Measurements from ENCODE around the gene ATP5F1E.
A peak's percentile ranks its signal among the peaks of the same experiment; 100 is the strongest.
"Not testable (repeated sequence)": the region's sequence is repeated elsewhere in the genome, so short reads cannot be mapped to it uniquely, and the experiment has no call there.

Gene ATP5F1E

DNA sequence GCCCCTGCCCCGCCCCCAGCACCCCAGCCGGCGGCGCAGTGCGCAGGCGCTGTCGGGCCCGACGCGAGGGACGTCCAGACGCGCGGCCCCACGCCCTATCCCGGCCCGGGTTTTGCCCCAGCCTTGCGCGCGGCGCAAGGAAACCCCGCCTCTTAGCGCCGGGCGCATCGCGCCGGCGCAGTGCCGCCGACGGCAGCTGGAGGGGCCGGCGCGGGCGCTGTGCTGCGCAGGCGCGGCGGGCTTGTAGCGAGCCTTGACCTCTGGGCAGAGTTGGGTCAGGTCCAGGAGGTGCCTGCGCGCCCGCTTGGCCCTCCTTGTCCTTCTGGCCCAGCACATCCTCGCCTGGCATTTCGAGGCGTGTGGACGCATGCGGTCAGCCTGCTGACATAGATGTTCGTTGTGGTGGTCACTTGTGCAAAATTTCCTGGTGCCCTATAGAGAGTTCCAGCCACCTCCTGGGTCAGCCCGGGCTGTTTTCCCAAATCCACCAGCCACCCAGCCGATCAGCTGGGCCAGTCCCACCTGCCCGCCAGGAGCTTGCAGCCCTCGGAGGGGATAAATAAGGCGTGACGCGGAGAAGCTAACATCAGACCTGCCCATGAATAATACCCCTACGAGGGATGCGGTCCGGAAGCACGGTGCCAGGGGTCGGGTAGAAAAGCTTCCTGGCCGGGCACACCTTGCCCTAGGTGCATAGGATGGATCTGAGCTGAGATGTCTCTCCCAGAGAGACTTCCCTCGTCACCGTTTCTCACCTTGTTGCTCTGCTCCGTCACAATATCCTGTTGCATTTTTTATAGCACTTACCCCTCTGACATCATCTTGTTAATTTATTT, 10.9 kb upstream of the ATP5F1E start:
- DNase-seq, result peak; percentile 70 to 93

DNA sequence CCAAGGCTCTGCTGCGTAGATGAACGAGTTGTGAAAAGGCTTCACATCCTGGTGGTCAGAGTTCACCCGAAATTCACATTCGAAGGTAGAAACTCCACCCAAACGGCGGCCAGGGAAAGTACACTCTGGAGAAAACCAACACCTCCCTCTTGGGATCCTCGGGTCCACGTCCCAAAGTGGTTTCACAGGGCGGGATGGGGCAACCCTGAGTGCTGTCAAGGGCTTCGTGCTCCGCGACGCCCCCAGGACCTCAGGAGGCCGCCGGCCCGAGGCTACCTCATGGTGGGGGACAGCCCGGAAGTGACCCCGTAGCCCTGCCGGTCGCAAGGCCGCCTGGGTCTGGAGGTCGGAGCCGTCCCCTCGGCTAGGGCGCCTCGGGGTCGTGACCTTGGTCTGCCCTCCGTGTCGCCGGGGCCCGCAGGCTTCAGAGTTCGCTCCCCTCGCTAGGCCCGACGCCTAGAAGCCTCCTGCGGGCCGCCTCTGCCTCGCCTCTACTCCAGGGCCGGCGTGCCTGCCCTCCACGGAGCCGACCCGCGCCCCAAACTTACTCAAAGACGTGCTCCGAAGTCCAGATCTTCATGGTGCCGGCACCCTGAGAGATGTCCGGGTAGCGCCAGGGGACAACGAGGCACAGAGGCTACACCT, 10.1 kb upstream of the ATP5F1E start, which contains the start of gene PRELID3B:
PRELID3B (minus strand) TSS at position 636 of the 645 bp plus-strand sequence; CDS start at position 580, 56 bp downstream.
- DNase-seq, result no peak

DNA sequence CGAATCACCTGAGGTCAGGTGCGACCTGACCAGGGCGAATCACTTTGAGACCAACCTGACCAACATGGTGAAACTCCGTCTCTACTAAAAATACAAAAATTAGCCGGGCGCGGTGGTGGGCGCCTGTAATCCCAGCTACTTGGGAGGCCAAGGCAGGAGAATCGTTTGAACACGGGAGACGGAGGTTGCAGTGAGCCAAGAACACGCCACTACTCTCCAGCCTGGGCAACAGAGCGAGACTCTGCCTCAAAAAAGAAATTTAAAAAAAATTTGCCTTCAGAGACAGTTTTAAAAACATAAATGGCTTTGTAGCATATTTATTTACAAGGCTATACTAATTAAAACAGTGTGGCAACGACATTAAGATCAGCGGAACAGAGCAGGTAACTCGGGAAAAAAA, 9.4 kb upstream of the ATP5F1E start:
- not testable (repeated sequence) for DNase-seq

DNA sequence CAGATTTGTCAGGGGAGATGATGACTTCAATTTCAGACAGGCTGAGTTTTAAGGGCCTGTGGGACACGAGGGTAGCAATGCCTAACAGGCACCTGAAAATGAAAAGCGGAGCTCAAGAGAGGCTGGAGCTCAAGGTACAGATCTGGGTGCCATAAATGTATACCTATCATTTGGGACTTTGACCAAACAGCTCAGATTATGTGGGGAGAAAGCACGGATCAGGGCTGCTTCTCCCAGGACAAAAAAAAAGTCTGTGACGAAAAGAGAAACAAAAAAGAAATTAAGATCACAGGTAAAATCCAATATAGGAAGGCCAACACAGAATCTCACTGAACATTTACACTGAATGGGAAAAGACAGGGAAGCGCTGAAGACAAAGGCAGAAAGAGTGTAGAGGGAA, 8.5 kb upstream of the ATP5F1E start:
- DNase-seq, result no peak

DNA sequence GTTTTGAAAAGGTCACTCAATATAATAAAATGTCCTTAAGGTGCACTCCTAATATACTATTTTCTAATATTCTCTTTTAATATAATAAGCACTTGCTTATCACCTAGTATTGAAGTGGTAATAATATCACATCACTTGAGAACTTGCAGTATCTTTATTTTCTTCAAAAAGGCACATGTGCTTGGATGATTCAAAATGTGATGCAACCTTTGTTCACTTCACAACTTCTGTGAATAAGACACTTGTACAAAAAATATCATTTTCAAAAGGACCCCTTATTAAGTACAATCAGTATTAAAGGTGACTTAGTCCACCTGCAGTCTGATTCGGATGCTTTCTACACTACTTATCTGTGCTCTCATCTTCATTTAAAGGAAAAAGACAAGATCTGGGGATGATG, 7.1 kb upstream of the ATP5F1E start:
- no peak for DNase-seq

DNA sequence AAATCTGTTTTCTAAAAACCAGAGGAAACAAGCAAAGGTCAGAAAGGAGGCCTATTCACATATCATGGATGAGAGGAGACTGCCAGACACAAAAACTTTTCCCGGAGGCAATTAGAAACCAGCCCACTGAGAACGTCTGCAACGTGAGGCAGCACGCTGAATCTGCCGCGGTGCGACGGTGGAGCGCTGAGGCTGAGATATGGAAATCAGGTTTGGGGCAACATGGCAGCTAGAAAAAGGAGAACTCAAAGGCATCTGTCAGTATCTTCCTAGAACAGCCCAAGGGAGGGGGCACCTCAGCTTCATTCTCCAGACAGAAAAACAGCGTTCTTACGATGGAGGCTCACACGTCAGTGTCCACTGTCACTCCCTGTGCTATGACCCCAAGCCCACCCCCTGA, 5.3 kb upstream of the ATP5F1E start:
- DNase-seq, result no peak

DNA sequence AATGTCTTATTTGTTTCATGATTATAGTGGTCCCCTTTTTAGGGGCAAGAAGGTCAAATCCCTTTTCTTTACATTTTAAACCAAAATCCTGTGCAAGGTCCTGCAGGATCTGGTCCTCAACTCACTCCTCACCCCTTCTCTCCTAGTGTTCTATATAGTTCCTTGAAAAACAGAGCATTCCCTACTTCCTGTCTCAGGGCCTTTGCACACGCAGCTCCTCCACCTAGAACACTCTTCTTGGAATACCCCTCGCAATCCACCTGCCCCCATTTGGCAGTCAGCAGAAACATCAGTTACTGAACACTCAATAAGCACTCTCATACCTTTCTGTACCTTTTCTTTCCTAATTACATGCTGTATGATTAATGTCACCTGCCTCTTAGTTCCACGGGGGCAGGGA, 3.2 kb upstream of the ATP5F1E start:
- DNase-seq, result no peak

DNA sequence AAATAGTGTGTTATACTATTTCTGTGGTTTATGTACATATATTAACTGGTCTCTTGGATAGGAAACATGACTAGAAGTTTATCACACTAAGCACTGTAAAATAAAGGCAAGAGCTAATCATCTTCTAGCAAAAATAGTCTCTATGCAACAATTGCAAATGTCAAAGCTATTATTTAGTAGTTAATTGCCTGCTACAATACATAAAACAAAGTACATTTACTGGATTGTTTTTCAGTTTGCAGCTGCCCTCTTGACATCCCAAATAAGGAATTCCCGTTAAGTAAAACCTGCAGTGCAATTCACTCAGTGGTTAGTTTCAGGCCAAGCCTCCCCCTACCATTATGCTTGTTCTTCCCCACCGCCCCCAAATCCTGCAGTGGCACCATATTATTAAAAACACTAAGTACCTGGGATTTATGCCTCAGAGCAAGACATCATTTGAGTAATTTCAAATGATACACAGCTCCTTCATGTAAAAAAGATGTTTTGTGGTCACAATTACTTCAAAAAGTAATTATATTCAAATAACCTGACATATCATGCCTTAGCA, 1.6 kb upstream of the ATP5F1E start:
- no peak for DNase-seq

DNA sequence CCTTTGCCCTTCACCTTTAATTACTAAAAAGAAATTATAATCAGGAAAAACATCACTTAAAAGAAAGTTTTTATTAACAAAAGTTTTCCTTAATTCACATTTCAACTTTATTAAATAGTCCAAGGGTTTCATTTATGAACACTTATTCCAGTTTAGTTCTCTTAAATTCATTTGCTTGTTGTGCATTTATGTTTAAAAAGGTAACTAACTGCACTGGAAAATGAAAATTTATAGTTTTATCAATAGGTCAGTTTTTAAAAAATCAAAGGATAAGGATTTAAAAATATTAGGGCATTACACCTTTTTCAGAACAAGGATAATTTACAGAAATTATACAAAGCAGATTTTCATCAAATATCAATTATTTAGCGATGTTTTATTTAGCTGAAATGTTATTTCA, 958 bp upstream of the ATP5F1E start:
- no peak for DNase-seq

DNA sequence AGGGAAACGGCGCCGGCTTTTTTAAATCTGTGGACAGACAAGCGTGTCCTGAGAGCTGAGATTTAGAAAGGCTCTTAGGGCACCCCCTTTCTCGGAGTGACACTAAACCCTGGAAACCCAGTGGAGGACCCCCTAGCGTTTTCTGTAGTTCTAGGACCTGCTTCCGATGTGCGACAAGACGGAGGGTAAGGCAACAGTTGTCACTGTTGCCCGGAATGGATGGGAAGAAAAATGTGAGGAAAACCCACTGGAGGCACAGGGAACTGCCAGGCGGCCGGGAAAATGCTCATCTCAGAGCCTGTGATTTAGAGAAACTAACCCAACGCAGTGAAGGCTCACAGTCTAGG, 551 bp upstream of the ATP5F1E start:
- DNase-seq, result peak in 1 of 2 experiments; percentile 80

DNA sequence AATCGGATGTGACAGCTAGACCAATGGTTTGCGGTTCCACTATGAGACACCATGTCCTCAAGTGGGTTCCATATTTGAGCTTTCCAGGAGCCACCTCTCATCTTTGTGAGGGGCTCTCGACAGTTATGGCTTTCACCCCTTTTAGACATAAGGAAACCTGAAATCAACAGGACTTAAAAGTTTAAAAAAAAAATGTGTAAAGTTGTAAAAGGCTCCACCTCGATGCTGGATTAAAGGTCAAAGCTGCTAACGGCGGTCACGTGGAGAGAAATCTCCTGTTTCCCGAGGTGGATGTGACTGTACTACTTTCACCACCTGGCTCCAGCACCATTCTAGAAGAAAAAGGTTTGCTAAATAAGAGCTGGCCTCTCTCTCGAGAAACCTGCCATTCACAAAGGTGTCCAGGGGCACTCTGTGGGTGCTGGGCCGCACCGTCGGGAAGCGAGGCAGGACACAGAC, 542 bp downstream of the ATP5F1E start:
- DNase-seq, result no peak

DNA sequence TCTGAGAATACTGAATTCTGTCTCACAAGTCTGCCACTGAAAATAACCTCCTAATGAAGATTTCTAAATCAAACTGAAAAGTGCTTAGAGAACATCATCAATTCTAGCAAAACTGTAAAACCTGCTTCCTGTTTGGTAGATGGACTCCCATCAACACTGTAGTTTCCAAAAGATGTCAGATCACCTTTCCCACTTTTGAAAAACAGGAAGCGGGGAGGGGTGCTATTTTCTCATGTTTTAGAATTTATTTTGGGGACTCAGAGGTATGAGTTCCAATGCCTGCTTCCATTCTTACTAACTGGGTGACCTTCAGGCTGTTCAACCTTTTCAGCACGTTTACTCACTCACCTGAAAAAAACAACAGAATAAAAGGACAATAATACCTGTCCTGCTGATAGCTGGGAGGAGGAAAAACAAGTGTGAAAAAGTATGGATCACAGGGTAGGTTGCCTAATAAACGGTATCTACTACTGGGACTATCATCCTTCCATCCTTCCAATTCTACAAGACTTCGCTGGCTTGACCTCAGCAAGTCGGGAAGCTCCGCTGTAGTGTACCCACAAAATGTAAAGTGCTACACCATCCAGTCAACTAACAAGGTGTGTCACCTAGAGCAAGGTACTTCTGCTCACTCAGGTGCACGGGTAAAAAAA, 1.1 kb downstream of the ATP5F1E start:
- no peak for DNase-seq

DNA sequence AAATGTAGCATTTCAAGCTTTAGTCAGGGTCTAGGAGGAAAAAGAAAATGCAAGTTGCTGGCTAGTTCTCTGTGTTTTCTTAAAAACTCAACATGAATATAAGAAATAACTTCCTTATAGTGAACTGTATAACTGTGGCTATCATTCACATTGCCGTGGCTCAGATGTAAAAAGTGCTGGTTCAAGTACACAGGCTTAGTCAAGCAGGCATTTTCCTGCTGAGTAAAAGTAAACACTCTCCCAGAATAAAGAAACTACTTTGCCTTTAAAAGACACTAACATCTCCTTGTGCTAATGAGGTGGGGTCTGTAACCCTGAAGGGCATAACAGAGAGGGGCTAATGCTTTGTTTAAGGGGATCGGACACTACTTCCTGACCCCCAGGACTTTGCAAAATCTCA, 3.3 kb downstream of the ATP5F1E start:
- no peak for DNase-seq

DNA sequence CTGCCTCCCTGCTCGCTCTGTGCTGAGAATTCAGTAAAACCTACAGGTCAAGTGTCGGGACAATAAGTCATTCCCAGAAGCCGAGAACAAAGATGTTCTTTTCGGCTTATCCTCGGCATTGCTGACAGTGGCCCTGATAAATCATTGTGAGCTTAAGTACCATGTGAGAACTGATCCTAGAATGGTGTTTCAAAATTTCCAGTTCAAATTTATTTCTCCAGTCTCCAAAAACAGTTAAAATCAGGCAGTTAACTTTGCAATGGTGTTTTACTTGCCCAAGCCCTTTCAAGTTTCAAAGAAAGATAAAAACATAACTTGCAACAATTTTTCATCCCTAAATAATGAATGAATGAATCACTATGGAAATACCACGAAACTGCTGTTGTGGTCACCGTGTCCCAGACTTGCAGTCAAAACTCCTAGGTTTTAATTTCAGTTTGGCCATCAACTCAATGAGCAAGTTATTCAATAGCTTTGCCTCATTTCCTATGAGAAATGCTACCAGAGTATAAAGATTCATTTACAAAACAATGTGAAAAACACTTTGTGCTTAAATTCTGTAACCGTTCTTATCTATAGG, 4.3 kb downstream of the ATP5F1E start:
- DNase-seq, result no peak

DNA sequence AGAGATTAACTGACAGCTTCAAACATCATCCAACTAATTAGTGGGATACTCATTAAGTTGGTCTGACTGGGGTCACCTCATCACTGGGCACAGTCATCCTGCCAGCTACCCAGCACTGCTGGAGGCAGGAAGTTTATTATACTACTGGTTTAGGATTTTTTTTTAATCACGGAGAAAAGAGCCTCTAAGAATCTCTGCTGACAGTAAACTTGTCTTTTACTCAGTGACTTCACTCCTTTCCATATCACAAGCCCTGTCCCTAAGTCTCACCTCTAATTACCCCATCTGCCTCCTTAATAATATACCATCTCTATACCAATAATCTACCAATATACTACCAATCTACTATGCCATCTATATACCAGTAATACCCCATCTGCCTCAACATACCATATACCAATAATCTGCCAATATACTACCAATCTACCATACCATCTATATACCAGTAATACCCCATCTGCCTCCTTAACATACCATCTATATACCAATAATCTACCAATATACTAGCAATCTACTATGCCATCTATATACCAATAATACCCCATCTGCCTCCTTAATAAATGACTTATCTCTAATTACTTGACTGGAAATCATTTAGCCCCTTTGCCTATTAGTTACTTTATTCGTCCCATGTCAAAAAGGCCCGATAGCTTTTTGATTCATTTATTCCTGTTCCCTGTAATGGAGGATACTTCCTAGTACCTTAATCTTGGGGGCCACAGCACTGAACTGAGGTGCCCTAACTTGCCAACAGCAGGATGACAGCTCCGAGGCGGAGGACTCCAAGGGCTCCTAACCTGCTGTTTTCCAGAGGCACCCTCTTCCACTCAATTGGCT, 5.0 kb downstream of the ATP5F1E start:
- no peak for DNase-seq

DNA sequence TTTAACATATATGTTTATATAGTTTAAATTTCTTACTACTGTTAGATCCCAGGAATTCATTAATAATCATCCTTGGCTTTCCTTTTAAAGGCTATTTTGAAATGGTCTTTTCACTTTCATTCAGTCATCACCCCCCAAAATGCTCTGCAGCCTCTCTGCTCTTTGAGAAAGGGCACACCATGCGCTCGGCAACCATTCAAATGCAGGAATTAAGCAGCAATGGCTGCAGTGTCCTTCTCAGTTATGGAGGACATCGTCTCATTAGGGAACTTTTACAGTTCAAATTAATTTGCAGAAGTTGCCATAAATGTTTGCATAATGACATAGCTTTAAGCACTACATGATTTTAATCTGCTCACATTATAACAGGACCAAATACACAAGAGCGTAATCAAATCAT, 6.6 kb downstream of the ATP5F1E start:
- no peak for DNase-seq

DNA sequence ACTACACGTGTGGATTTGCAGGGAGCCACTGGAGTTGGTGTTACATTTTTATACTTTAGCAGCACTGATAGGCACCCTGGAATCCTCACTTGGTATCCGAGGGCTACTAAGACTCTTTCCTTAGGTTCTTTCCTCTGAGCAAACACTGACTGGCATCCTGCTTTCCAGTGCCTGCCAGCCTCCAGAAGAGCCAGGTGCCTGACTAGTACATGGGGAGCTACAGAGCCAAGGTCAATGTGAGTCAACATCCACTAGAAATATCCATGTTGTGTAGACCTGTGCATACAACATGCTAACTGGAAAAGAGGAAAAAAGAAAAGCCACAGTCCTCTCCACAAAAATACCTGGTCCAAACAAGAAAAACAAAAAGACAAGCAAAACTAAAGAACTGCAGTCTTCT, 7.0 kb downstream of the ATP5F1E start:
- DNase-seq, result no peak

DNA sequence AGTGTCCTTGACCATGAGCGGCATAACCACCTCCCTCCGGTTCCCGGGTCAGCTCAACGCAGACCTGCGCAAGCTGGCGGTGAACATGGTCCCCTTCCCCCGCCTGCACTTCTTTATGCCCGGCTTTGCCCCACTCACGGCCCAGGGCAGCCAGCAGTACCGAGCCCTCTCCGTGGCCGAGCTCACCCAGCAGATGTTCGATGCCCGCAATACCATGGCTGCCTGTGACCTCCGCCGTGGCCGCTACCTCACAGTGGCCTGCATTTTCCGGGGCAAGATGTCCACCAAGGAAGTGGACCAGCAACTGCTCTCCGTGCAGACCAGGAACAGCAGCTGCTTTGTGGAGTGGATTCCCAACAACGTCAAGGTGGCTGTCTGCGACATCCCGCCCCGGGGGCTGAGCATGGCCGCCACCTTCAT, 8.0 kb downstream of the ATP5F1E start:
- no peak for DNase-seq

DNA sequence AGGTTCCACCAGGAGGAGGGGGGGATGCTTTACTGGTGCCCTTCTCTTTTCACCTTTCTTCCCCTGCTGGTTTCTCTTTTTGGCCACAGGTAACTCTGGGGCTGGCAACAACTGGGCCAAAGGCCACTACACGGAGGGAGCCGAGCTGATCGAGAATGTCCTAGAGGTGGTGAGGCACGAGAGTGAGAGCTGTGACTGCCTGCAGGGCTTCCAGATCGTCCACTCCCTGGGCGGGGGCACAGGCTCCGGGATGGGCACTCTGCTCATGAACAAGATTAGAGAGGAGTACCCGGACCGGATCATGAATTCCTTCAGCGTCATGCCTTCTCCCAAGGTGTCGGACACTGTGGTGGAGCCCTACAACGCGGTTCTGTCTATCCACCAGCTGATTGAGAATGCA, 8.5 kb downstream of the ATP5F1E start:
- no peak for DNase-seq

DNA sequence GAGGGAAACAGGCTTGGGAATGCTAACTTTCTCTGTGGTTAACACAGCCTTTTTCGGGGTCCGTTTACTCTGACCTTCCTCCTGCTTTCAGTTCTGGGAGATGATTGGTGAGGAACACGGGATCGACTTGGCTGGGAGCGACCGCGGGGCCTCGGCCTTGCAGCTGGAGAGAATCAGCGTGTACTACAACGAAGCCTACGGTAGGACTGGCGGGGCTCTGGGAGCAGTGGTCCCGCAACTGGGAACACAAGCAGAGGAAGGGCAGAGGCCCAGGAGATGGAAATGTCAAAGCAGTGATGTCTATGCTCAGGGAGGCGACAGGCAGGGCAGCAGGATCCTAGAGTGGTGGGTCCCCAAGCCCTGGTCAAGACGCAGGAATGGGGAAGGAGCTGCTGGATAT, 9.4 kb downstream of the ATP5F1E start:
- DNase-seq, result no peak

DNA sequence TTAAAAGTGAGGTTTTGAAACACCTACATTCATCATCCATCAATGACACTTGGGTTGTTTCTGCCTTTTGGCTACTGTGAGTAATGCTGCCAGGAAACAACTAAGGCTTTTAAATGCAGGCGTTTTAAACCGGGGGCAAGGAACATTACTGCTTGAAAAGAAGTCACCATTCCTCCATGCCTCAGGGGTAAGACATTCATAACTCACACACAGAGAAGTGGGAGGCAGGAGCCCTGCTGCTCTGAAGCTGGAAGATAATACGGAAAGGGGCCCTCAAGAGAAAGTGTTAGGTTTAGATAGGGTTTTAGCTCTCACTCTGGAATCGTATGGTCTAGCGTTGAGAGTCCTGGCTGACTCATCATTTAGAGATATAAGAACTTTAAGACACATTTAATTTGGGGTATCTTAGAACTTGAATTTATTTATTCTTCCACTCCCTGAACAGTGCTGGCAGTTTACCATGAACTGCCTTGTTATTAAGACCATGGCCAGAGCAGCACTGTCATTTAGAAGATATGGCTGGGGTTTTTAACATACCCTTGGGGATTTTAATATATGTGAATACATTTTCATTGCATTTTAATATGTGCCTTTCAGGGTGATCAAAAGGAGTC, 11.1 kb downstream of the ATP5F1E start:
- no peak for DNase-seq

DNA sequence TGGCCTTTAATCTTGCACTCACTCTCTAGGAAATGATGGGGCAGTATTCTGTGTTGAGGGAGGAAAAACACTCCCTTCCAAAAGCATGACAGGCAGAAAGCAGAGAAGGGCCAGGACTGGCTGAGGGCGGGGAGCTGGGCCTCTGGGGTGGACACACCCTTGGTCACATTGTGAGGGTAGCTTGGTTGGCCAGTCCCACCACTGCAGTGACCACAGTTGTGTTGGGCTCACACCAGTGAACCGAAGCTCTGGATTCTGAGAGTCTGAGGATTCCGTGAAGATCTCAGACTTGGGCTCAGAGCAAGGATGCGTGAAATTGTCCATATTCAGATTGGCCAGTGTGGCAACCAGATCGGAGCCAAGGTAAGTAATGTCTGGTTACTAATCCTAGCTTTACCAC, 12.9 kb downstream of the ATP5F1E start, which contains the start of gene TUBB1:
TUBB1 (plus strand) TSS at position 213 of the 400 bp plus-strand sequence; CDS start at position 307, 94 bp downstream.
- DNase-seq, result no peak

Measured in NCI-H187 (cell line).